ENCODE data around the gene PACRG. TPM values are rescaled to one million over a fixed set of nuclear protein-coding genes. Genes with fewer than 3 reads are reported as not detected.

The PACRG gene
- total RNA-seq, 1 experiment from 2014 or later = 0.26 TPM

DNA sequence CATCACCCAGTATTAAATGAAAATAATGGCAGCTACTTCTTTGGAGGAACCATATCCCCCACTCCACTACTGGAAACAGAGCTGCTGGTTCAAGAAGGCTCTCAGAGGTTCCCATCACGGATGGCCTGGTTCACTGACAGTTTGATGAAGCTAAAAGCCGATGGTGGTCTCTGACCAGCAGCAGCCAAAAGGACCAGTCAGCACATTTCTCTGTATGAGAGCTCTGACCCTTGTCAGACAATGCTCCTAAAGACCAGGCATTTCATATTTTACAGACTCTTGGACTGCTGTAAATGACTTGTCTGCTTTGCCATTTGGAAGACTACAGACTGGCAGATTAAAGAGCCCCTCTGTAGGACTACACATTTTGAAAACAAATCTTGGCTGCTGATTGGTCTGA is 16.8 kb upstream of the PACRG start:
- Mint-ChIP-seq H3K4me3 (no peak overlapping the region), H3K27me3 (ENCODE audit: low read depth) (no peaks in the 10 kb centered on the region), H3K27ac (no peak overlapping the region), H3K4me1 (peaks cover 13 to 17% of the 10 kb centered on the region in 2 experiments), H3K36me3 (ENCODE audit: insufficient read depth in 1 of 3, low read depth in 3 of 3) (peaks cover 0 to 11% (median 0%) of the 10 kb centered on the region in 3 experiments; a peak in 3 of 7 replicates), H3K9me3 (peaks cover 4 to 7% of the 10 kb centered on the region in 2 experiments; a peak in 3 of 5 replicates)
- no peak overlapping the region for H3K4ac ChIP-seq (ENCODE audit: low read depth, low read length)
- H2BK120ac ChIP-seq (ENCODE audit: low read depth, low read length, poor library complexity, severe bottlenecking) = no peak overlapping the region
- H3K79me2 ChIP-seq (ENCODE audit: insufficient read depth, low read length) = no peaks in the 10 kb centered on the region
- H3K14ac ChIP-seq (ENCODE audit: insufficient read depth, low read length) = no peak overlapping the region
- no peak overlapping the region for H3K23ac ChIP-seq (ENCODE audit: insufficient read length, low read depth, low read length)
- no peaks in the 10 kb centered on the region for H3K27me3 ChIP-seq (ENCODE audit: insufficient read depth, low read length)
- no peak overlapping the region for H2BK12ac ChIP-seq (ENCODE audit: insufficient read length, low read depth, low read length)
- no peak overlapping the region for H4K8ac ChIP-seq (replicated peaks; ENCODE audit: insufficient read length, low read depth, low read length)
- no peaks in the 10 kb centered on the region for H4K20me1 ChIP-seq (ENCODE audit: control insufficient read depth, insufficient read depth, insufficient read length)
- H4K91ac ChIP-seq (ENCODE audit: insufficient read length, low read depth, low read length) = no peak overlapping the region
- DNase-seq = no peak
- no peak overlapping the region for H3K18ac ChIP-seq (ENCODE audit: insufficient read length, low read depth, low read length)
- no peak overlapping the region for H2BK15ac ChIP-seq (ENCODE audit: low read depth, low read length)
- H3T11ph ChIP-seq (ENCODE audit: low read length) = no peak overlapping the region
- TF ChIP-seq CTCF (conservative IDR thresholded peaks at IDR 0.05) = no peak
- no peaks in the 10 kb centered on the region for H3K9me3 ChIP-seq (ENCODE audit: control insufficient read depth, low read depth, low read length)
- no CpG with 5 or more reads among the region's 2 CpGs for WGBS (ENCODE audit: extremely low coverage, insufficient read length, low lambda C conversion rate)
- no peak overlapping the region for H3K4me2 ChIP-seq (ENCODE audit: insufficient read depth, insufficient read length, low read length)
- no peak overlapping the region for H2AFZ ChIP-seq (ENCODE audit: low read length)
- H3K4me1 ChIP-seq (ENCODE audit: insufficient read depth, low read length) = no peaks in the 10 kb centered on the region
- H2BK20ac ChIP-seq (ENCODE audit: low read depth, low read length, poor library complexity, severe bottlenecking) = no peak overlapping the region
- no peak overlapping the region for H4K5ac ChIP-seq (ENCODE audit: insufficient read length, low read depth, low read length)
- no peak overlapping the region for H2AK5ac ChIP-seq (ENCODE audit: insufficient read length, low read length)
- H3K79me1 ChIP-seq (ENCODE audit: insufficient read depth, low read depth, low read length, poor library complexity, severe bottlenecking) = no peaks in the 10 kb centered on the region
- no peak overlapping the region for H2BK5ac ChIP-seq (ENCODE audit: insufficient read length, low read length)
- H3K27ac ChIP-seq (ENCODE audit: insufficient read length, low read depth, low read length) = no peak overlapping the region
- H3K9ac ChIP-seq (ENCODE audit: extremely low read depth, insufficient read length, low read length) = no peak overlapping the region
- no peak overlapping the region for H3K56ac ChIP-seq (ENCODE audit: insufficient read length, low read depth, low read length)
- no peaks in the 10 kb centered on the region for H3K23me2 ChIP-seq (ENCODE audit: insufficient read length, low read depth, low read length, poor library complexity, severe bottlenecking)
